ENCODE measurements around the gene PFKFB4.
"Not testable (repeated sequence)": the region's sequence is repeated elsewhere in the genome, so short reads cannot be mapped to it uniquely, and the experiment has no call there.

The PFKFB4 gene

GRCh38 chr3:48524970-48525369 is 31.6 kb downstream of the PFKFB4 start:
- no peak for DNase-seq

GRCh38 chr3:48521635-48522034 is 35.0 kb downstream of the PFKFB4 start:
- no peak for DNase-seq

- DNase-seq, result no peak
These were observed 37.3 kb downstream of the PFKFB4 start for GRCh38 chr3:48519277-48519643.

- no peak for DNase-seq
These were observed 37.8 kb downstream of the PFKFB4 start for GRCh38 chr3:48518638-48519276.

DNA sequence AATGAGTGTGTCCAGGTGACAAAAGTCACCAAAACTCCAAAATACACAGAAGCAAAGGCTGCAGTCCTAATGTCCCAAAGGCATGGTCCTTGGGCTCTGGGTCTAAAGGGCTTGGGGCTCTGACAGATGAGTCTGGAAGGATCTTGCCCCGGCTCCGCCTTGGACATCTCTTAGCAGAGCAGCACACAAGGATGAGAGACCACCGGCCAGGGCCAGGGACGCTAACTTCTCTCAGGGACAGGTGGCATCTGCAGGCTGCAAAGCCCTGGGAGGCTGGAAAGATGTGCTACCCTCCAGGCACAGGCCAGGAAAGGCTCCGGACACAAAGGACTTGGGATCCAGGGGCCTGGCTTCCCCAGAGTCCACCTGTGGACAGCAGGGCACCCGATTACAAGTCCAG is 38.5 kb downstream of the PFKFB4 start:
- no peak for DNase-seq

- no peak for DNase-seq
These were observed 40.0 kb downstream of the PFKFB4 start for GRCh38 chr3:48516571-48516970.

DNA sequence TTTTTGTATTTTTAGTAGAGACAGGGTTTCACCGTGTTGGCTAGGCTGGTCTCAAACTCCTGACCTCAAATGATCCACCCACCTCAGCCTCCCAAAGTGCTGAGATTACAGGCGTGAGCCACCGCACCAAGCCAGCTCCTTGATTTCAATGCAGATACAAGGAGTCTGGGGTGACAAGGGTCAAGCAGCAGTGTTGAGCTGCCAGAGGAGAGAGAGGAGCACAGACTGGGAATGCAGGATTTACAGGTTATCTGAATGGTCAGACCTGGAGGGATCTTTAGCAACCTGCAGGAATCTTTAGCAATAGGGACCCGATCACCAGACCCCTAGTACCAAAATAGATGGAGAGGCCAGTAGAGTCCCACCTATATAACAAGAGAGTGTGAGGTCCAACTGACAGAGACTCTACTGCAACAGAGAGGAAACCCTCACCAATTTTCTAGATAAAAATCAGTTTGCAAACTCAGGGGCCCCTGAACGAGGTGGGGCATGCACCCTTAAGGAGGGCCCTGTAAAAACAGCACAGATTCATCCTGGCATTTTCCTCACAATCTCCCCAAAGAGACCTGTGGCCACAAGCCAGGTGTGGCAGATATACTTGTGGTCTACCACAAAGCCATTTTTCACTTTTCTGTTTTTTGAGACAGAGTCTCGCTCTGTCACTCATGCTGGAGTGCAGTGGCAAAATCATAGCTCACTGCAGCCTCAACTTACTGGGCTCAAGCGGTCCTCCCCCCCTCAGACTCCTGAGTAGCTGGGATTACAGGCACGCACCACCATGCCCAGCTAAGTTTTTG is 42.0 kb downstream of the PFKFB4 start:
- no peak for DNase-seq

DNA sequence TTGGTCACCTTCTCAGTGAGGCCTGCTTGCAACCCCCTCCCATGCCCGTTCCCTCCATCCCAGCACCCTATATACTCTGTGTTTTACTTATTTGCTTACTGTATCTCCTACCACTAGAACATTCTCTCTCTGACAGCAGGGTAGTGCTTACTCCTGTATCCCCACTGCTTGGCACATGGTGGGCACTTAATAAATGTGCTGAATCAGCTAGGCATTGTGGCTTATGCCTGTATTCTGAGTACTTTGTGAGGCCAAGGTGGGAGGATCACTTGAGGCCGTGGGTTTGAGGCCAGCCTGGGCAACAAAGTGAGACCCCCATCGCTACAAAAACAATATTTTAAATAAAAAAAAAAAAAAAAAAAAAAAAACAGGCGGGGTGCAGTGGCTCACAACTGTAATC is 45.1 kb downstream of the PFKFB4 start:
- DNase-seq, result no peak

- no peak for DNase-seq
These were observed 49.1 kb downstream of the PFKFB4 start for GRCh38 chr3:48507256-48508061.

DNA sequence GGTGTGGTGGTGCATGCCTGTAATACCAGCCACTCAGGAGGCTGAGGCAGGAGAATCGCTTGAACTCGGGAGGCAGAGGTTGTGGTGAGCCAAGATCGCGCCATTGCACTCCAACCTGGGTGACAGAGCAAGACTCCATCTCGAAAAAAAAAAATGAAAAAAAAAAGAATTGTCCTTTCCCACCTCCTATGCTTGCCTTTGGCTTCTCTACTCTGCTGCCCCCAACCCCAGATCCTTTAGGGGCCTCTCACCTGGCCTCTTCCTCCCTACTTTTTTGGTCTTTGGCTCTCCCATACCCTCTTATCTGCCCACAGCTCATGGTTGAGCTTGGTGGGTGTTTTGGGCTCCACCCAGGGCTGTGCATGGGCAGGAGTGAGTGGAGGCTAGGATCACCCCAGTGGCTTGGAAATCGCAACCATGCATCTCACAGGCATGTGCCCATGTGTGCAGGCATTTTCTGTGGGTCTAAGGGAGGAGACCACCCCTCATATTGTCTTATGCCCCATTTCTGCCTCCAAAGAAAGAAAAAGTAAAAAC is 50.6 kb downstream of the PFKFB4 start:
- no peak for DNase-seq

GRCh38 chr3:48505146-48505545 is 51.5 kb downstream of the PFKFB4 start:
- no peak for DNase-seq

DNA sequence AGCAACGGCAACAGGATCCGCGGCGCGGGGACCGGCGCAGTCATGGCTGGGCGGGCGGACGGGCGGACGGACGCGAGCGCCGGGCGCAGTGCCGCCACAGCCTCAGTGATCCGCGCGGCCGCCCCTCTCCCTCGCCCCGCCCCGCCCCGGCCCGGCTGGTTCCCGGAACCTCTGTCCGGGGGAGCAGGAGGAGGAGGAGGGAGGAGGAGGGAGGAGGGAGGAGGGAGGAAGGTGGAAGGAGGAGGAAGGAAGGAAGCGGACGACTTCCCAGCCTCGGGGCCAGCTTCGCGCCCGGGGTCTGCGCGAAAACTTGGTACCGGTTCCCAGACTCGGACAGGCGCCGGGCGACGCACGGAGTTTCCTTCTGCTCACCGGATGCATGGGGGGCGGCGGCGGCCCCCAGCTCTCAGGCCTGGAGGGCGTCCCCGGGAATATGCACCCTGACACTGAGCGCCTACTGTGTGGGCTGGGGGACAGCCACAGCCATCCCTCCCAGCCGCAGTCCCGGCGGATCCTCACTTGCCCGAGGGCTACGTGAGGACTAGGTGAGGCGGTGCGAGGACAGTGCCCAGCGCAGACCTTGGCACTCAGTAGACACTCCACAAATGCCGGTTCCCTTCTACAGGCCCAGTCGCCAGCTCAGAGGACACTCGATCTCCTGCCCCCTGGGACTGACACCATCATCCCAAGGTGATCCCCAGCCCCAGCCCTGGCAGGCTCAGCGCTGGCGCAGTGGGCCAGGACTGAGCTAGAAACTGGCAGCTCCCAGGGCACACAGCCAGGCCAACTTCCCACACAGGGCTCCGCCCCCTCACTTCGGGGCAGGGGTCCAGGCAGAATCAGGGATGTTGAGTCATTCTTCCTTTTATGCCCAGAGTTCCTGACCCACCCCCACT is 52.3 kb downstream of the PFKFB4 start, which contains the start of gene SHISA5:
TSS of gene SHISA5 (minus strand) at position 124 of the 896 bp plus-strand sequence. CDS start at position 44, 80 bp downstream.
- DNase-seq, result no peak

GRCh38 chr3:48503401-48504050 is 53.1 kb downstream of the PFKFB4 start:
- no peak for DNase-seq

DNA sequence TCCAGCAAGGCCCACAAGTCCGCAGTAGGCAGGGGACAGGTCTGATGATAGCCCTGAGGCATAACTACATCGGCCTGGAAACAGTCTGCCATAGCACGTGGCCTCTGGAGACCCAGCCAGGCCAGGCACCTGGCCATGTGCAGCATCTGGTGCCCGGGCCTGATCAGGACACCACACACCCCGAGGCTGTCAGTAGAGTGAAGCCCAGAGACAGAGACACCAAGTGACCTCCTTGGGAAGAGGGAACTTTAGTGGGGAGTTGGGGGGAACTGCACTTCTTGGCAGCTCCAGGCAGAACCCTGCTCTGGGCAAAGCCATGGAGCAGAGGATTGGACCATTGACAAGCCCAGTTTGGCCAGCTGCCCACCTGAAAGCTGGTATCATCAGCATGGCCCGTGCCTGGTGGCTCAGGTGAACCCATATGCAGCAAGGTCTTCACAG is 53.9 kb downstream of the PFKFB4 start:
- DNase-seq, result no peak

DNA sequence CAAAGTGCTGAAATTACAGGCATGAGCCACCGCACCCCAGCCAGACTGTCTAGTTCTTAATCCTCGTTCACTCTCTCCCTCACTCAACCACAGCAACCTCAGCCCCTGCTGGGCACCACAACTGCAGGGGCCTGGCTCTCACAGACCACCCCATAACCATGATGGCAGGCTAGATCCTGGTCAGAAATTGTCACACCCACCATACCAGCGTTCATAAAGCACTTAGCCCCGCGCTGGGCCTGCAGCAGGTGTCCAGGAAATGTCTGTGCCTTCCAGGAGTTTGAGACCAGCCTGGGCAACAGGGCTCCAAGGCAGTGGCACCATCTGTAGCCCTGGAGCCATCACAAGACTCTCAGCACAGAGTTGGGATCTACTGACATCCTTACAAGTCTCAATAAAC is 54.5 kb downstream of the PFKFB4 start:
- DNase-seq, result no peak

GRCh38 chr3:48501196-48501595 is 55.4 kb downstream of the PFKFB4 start:
- no peak for DNase-seq

GRCh38 chr3:48500656-48501055 is 55.9 kb downstream of the PFKFB4 start:
- DNase-seq, result no peak

DNA sequence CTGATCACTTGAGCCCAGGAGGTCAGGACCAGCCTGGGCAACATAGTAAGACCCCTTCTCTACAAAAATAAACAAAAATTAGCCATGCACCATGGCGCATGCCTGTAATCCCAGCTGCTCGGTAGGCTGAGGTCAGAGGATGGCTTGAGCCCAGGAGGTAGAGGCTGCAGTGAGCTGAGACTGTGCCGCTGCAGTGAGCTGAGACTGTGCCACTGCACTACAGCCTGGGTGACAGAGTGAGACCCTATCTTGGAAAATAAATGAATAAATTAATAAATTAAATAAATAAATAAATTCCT is 63.5 kb downstream of the PFKFB4 start:
- DNase-seq, result no peak

- no peak for DNase-seq
These were observed 64.0 kb downstream of the PFKFB4 start for GRCh38 chr3:48492461-48493202.

GRCh38 chr3:48486952-48487351 is 69.7 kb downstream of the PFKFB4 start:
- DNase-seq, result no peak

GRCh38 chr3:48482822-48483221 is 73.8 kb downstream of the PFKFB4 start:
- not testable (repeated sequence) for DNase-seq

All from NCI-H446 treated with DMSO at 0.1 percent for 48 hours (cell line).